Loucy (cell line): ENCODE measurements around the gene RPL23.

ENCODE experiments used
- H2AFZ ChIP-seq: fragments of 200-600 bp; sonication (generic); 2 replicates; pipeline ENCODE4 v1.6.0; 2016; ENCODE audit warnings: antibody characterized with exemption, mild to moderate bottlenecking, low read length, moderate library complexity
- H3F3A ChIP-seq: fragments of 200-600 bp; 2 replicates; pipeline ENCODE4 v1.6.0; 2016; ENCODE audit warnings: antibody characterized with exemption, low read depth, mild to moderate bottlenecking
- H3K27me3 ChIP-seq: fragments of 200-600 bp; sonication (generic); 2 replicates; pipeline ENCODE4 v1.6.1; 2014; ENCODE audit warnings: low read length, mild to moderate bottlenecking; ENCODE audit not compliant: insufficient read depth, poor library complexity, severe bottlenecking
- H3K36me3 ChIP-seq: fragments of 200-600 bp; sonication (generic); 2 replicates; pipeline ENCODE4 v1.6.1; 2016; ENCODE audit warnings: low read length; ENCODE audit not compliant: insufficient read depth
- H3K4me1 ChIP-seq: fragments of 200-600 bp; sonication (generic); 2 replicates; pipeline ENCODE4 v1.5.1; 2014; ENCODE audit warnings: low read length, mild to moderate bottlenecking; ENCODE audit not compliant: insufficient read depth, poor library complexity, severe bottlenecking
- H3K4me2 ChIP-seq: fragments of 200-600 bp; sonication (generic); 2 replicates; pipeline ENCODE4 v1.6.0; 2014; ENCODE audit warnings: antibody characterized with exemption, low read length, low read depth, mild to moderate bottlenecking; ENCODE audit not compliant: poor library complexity, severe bottlenecking
- H3K4me3 ChIP-seq: fragments of 200-600 bp; sonication (generic); 2 replicates; pipeline ENCODE4 v1.5.1; 2014; ENCODE audit warnings: low read length, mild to moderate bottlenecking, mixed read lengths; ENCODE audit not compliant: poor library complexity, severe bottlenecking
- H3K79me2 ChIP-seq: fragments of 200-600 bp; sonication (generic); 2 replicates; pipeline ENCODE4 v1.6.1; 2014; ENCODE audit warnings: low read length; ENCODE audit not compliant: insufficient read depth
- H3K9ac ChIP-seq: fragments of 200-600 bp; sonication (generic); 2 replicates; pipeline ENCODE4 v1.6.0; 2014; ENCODE audit warnings: mild to moderate bottlenecking, low read depth, low read length, moderate library complexity; ENCODE audit not compliant: poor library complexity, severe bottlenecking
- H3K9me2 ChIP-seq: fragments of 200-600 bp; sonication (generic); replicated peaks from 2 replicates; pipeline ENCODE4 v1.6.1; 2016; ENCODE audit warnings: low read depth, low read length, mixed read lengths
- H3K9me3 ChIP-seq: fragments of 200-600 bp; sonication (generic); 2 replicates; pipeline ENCODE4 v1.6.1; 2014; ENCODE audit warnings: mild to moderate bottlenecking, antibody characterized with exemption, low read length, low read depth; ENCODE audit not compliant: insufficient read depth
- H4K20me1 ChIP-seq: fragments of 200-600 bp; sonication (generic); 2 replicates; pipeline ENCODE4 v1.6.0; 2014; ENCODE audit warnings: antibody characterized with exemption, low read length, mild to moderate bottlenecking; ENCODE audit not compliant: insufficient read depth, poor library complexity, severe bottlenecking
- CTCF ChIP-seq: fragments of 200-600 bp; sonication (generic); conservative IDR thresholded peaks from 2 replicates; pipeline ENCODE4 v1.5.1; 2014; ENCODE audit warnings: mild to moderate bottlenecking, antibody characterized with exemption, low read length
- EZH2phosphoT487 ChIP-seq: fragments of 200-600 bp; IDR thresholded peaks from 2 replicates; pipeline ENCODE4 v1.6.1; 2018; ENCODE audit warnings: antibody characterized with exemption, mild to moderate bottlenecking, moderate library complexity, borderline replicate concordance

RPL23 gene

GRCh38 chr17:38897176-38897575, 43.7 kb upstream of the RPL23 start:
- Histone ChIP-seq H3K9me2 (no peaks in the 10 kb centered on the region), H3K4me2 (peak overlapping the region; percentile 87), H3K36me3 (peaks cover 51% of the 10 kb centered on the region; the same call in 1 of the 2 replicates), H3K9me3 (no peaks in the 10 kb centered on the region), H3K4me3 (peak overlapping the region; percentile 65), H2AFZ (no peak overlapping the region), H3K9ac (peak overlapping the region; percentile 90), H3K27me3 (no peaks in the 10 kb centered on the region), H3K79me2 (peaks cover 39% of the 10 kb centered on the region), H4K20me1 (no peaks in the 10 kb centered on the region), H3K4me1 (peaks cover 79% of the 10 kb centered on the region), H3F3A (peaks cover 6% of the 10 kb centered on the region; the same call in 1 of the 2 replicates)
- TF ChIP-seq EZH2phosphoT487 (no peak), CTCF (no peak)

- Histone ChIP-seq H3K4me1 (peaks cover 72% of the 10 kb centered on the region), H2AFZ (no peak overlapping the region), H3K4me3 (no peak overlapping the region), H3K36me3 (peaks cover 55% of the 10 kb centered on the region; the same call in 1 of the 2 replicates), H3K9me2 (no peaks in the 10 kb centered on the region), H3K27me3 (no peaks in the 10 kb centered on the region), H3K9ac (peak overlapping the region; percentile 90), H4K20me1 (no peaks in the 10 kb centered on the region), H3K4me2 (peak overlapping the region; percentile 87), H3F3A (peaks cover 6% of the 10 kb centered on the region; the same call in 1 of the 2 replicates), H3K79me2 (peaks cover 38% of the 10 kb centered on the region), H3K9me3 (no peaks in the 10 kb centered on the region)
- no peak for TF ChIP-seq EZH2phosphoT487
- TF ChIP-seq CTCF: no peak
Observed at GRCh38 chr17:38896346-38896954, 42.9 kb upstream of the RPL23 start.

GRCh38 chr17:38894276-38894675, 40.8 kb upstream of the RPL23 start:
- TF ChIP-seq CTCF (no peak), EZH2phosphoT487 (no peak)
- Histone ChIP-seq H4K20me1 (peaks cover 7% of the 10 kb centered on the region), H3K36me3 (peaks cover 77% of the 10 kb centered on the region; the same call in 1 of the 2 replicates), H3K4me3 (no peak overlapping the region), H3F3A (no peaks in the 10 kb centered on the region), H2AFZ (no peak overlapping the region), H3K9me2 (no peaks in the 10 kb centered on the region), H3K27me3 (no peaks in the 10 kb centered on the region), H3K9ac (no peak overlapping the region), H3K4me1 (peaks cover 50% of the 10 kb centered on the region), H3K9me3 (no peaks in the 10 kb centered on the region), H3K79me2 (peaks cover 49% of the 10 kb centered on the region), H3K4me2 (no peak overlapping the region)
